H4 (cell line): ENCODE results near the gene SIK3. TPM values are rescaled to one million over a fixed set of nuclear protein-coding genes. Genes with fewer than 3 reads are reported as not detected.

ENCODE experiments used
- DNase-seq: peaks from one replicate; pipeline ENCODE4 v3.0.0-alpha.2; 2015; ENCODE audit warnings: low spot score
- total RNA-seq: library from RNA; depleted of rRNA; stranded (reverse); fragments of >200 nt; shearing (Covaris generic); gene quantifications from 2 replicates; pipeline ENCODE4 v1.2.3, GENCODE V29; 2014

The SIK3 gene
- total RNA-seq, 1 experiment from 2014 or later, result 7.8 TPM

DNA sequence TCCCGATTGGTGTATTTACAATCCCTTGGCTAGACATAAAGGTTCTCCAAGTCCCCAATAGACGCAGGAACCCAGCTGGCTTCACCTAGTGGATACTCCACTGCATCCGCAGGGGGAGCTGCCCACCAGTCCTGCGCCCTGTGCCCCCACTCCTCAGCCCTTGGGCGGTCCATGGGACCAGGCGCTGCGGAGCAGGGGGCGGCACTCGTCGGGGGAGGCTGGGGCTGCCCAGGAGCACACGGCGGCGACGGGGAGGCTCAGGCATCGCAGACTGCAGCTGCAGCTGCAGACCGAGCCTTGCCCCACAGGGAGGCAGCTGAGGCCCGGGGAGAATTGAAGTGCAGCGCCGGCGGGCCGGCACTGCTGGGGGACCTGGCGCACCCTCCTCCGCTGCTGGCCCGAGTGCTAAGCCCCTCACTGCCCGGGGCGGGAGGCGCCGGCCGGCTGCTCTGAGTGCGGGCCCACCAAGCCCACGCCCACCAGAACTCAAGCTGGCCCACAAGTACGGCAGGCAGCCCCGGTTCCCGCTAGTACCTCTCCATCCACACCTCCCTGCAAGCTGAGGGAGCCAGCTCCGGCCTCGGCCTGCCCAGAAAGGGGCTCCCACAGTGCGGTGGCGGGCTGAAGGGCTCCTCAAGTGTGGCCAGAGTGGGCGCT lies 12.2 kb upstream of the SIK3 start:
- DNase-seq, result no peak

GRCh38 chr11:117107701-117108590 lies 9.7 kb upstream of the SIK3 start:
- no peak for DNase-seq

GRCh38 chr11:117100556-117100955 lies 2.3 kb upstream of the SIK3 start:
- no peak for DNase-seq

- no peak for DNase-seq
Measured at GRCh38 chr11:117099696-117100095, 1.5 kb upstream of the SIK3 start.

GRCh38 chr11:117097389-117098268 lies 599 bp downstream of the SIK3 start:
- no peak for DNase-seq

DNA sequence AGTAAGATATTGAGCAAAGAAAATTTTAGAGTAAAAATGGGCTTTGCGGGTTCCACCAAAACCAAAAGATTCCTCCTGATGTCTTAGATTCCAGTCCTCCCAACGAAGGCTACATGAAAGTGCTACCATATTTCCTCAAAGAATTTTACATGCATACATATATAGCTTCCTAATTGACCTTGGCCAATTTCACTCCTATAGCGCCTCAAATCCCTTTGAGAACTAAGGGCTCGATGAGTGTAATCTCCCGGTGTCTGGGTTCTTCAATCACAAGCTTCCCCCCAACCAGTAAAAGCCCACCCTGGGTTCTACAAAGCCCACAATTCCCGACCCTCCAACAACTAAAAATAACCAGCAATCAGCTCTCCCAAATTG lies 1.2 kb downstream of the SIK3 start:
- no peak for DNase-seq

GRCh38 chr11:117096201-117096991 lies 1.8 kb downstream of the SIK3 start:
- no peak for DNase-seq

DNA sequence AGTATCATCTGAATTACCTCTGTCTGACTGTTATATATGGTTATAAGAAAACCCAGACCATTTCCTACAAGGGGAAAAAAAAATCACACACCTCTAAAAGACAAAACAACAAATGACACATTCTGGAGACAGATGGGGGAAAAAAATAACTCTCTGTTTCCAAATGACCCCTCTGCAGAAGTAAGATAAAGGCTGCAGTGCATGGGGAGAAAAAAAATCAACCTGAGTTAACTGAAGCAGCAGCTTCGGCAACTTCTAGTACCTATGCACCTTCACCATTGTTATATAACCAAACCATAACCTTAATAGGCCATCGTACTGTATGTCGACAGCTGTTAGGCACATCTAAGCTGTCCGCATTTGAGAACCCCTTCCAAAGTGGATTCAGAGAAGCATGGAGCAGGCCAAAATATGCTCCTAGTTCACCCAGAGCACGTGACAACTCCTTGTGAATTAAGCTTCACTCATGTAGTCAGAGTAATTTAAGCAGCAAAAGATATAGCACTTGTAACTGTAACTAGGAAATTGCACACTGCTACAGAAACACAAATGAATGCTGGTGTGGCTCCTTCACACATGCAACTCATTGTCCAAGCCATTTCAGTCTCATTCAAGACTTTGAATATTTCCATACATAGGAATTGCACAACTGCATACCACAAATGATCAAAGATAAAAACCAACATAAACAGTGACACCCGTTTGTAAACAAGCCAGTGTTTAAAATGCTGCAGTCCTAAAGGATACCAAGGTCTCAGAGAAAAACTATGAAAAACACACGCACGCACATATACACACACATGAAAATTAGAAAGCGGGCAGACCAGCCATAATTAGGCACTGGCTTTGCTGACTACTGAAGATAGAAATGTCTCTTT lies 2.7 kb downstream of the SIK3 start:
- peak; percentile 53 for DNase-seq

GRCh38 chr11:117094776-117095175 lies 3.5 kb downstream of the SIK3 start:
- DNase-seq, result no peak

DNA sequence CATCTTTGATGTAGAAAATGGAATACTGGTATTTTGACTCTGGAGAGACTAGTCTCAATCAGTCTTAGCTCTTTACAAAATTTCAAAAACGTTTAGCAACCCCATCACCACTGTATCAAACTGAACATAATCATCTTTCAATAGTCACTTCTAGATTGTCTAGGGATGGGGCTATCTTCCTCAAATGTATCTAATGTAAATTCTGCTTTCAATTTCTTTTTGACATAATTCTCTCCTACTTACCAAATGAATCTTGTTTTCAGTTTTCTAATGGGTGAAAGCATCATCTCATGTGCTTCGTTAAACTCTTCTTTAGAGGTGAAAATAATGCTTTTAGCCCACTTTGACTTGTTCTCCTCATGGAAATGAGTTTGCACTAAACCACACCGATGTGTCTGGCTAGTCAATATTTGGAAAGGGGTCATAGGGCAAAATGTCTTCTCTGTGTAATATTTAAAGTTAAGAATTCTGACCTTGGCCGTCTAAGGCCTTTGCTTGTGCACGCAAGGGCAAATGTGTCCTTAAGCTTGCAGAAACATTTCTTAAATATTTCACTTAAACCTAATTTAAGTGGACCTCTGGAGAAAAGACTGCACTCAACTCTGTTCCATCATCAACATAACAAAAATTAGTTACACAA lies 5.2 kb downstream of the SIK3 start:
- DNase-seq, result no peak

DNA sequence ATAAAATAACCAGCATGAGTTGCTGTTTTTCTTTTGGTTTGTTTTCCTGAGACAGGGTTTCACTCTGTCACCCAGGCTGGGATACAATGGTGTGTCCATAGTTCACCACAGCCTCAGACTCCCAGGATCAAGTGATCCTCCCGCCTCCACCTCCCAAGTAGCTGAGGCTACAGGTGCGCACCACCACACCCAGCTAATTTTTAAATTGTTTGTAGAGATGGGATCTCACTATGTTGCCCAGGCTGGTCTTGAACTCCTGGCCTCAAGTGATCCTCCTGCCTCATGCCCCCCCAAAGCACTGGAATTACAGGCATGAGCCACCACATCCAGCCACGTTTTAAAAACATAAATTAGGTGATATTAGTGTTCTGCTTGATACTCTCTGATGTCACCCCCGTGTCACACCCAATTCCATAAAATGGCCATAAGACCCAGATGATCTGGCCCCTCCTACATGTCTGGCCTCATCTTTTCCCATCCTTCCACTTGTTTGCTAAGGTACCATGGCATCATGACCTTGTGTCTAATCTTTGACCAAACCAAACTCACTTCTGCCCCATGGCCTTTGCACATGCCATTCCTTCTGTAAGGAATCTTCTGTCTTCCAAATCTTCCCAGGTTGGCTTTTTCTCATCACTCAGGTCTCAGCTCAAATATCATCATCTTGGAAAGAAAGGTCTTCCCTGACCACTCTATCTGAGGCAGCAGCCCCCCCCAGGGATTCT lies 6.3 kb downstream of the SIK3 start:
- no peak for DNase-seq

GRCh38 chr11:117090111-117090706 lies 8.0 kb downstream of the SIK3 start:
- no peak for DNase-seq

DNA sequence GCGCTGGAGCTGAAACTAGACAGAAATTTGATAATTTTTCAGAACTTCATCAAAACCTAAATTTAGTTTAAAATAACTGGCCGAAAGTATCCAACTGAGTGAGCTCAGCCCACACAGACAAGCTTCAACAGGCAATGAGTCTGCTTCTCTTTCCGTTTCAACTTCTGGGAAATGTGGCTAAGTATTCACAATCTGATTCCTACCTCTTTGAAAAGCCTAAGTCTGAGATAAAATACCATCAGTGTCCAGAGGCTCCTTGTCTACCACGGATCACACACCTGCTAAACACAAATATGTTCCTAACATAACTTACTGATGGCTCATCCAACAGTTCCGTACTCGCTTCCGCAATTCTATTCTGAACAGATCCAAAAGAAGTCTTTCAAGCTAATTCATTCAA lies 8.5 kb downstream of the SIK3 start:
- DNase-seq, result no peak

GRCh38 chr11:117087446-117087845 lies 10.8 kb downstream of the SIK3 start:
- no peak for DNase-seq

DNA sequence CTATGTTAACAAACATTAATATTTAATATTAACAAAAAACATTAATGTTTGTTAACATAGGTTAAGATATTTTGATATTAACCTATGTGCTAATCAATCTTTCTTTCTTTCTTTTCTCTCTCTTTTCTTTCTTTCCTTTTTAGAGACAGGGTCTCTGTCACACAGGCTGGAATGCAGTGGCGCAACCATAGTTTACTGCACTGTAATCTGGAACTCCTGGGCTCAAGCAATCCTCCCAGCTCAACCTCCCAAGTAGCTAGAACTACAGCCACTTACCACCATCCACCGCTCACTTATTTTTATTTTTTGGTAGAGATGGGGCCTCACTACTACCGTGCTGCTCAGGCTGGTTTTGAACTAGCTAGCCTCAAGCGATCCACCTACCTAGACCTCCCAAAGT lies 13.2 kb downstream of the SIK3 start:
- no peak for DNase-seq

DNA sequence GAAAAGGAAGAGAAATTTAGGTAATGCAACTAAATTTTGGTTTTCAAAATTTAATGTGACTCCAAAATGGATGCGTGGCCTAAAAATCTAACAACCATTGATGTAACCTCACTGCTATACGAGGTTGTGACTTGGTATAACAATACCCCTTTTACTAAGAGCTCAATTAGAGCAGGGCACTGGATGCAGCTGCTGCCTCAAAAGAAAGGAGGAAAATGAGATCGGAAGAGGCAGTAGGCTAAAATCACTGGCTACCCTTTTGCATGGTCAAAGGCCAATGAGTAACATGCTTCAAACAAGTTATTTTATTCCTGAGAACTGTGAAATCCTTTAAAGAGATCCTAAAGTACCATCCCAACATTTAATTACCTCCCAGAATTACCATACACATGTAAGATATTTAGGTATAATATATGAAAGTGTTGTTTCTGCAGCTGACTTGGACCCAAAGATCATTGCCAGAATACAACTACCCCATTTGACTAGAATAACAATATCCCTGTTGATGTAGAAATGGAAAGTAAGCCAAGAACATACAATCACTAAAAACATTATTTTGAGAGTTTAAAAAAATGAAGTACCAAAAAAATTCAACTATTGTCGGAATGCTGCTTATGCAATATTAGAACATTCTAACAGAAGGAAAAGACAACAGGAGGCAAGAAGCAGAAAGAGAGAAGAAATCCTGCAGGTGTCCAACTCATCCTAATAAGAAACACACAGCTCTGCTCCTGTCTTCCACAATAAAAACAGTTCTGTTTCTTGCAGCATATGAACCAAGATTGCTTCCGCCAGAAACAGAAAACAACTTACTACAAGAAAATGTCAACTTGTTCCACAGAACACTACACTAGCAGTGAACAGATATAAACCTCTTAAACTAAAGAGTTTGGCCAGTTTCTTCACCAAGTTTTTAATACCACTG lies 15.0 kb downstream of the SIK3 start:
- DNase-seq, result no peak

DNA sequence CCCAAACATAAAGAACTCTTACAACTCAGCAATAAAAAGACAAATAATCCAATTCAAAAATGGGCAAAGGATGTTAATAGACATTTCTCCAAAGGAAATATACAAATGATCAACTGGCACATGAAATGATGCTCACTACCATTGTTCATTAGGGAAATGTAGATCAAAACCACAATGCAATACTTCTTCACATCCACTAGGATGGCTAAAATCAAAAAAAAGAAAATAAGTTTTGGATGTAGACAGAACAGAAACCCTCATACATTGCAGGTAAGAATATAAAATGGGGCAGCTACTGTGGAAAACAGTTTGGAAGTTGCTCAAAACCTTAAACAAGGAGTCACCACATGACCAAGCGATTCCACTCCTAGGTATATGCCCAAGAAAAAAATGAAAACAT lies 16.3 kb downstream of the SIK3 start:
- no peak for DNase-seq

GRCh38 chr11:117080370-117080769 lies 17.9 kb downstream of the SIK3 start:
- DNase-seq, result no peak
